ENCODE results near the gene PFKFB1.
A peak's percentile ranks its signal among the peaks of the same experiment; 100 is the strongest.
"Not testable (repeated sequence)": the region's sequence is repeated elsewhere in the genome, so short reads cannot be mapped to it uniquely, and the experiment has no call there.

The PFKFB1 gene

DNA sequence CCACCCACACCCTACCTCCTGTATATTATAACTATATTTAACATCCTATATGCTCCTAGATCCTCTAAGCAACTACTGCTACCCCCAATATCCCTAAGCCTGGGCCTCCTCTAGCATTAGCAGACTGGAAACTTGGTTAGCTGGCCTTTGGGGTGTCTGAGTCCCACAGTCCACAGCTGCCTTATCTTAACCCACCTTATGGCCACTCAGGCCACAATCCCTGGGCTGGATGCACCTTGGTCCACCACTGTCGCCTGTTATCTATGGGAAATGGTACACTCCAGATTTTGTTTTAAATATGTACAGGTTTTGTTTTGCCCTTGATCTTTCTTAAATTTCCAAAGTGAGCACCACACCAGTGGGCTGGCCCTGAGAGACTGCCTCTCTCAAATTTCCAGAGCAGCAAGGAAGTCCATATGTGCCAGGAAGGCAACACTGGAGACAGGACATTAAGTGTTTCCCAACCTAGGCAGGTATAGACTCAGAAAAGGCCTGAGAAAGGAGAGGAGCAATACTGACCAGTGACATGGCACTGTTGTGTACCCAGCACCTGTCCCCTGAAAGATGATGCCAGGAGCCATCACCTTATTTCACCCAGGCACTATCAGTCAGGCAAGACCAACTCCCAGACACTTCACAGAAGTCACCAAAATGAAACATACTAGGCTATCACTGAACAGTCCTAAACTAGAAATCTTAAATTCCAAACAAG, 921 bp downstream of the PFKFB1 start:
- no peak for DNase-seq

DNA sequence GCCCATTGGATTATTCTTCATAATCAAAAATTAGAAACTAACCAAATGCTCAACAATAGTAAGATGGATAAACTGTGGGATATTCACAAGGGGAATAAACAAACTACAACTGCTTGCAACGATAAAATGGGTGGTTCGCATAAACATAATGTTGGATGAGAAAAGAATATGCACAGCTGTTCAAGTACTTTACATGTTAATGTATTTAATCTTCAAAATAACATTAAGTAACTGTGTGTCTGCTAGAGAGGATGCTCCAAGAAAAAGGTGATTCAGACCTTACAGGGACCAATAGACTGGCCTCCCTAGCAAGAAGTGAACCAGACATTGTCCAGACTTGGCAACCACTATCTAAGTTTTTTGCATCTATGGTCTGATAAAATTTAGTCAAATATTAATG, 2.3 kb downstream of the PFKFB1 start:
- no peak for DNase-seq

DNA sequence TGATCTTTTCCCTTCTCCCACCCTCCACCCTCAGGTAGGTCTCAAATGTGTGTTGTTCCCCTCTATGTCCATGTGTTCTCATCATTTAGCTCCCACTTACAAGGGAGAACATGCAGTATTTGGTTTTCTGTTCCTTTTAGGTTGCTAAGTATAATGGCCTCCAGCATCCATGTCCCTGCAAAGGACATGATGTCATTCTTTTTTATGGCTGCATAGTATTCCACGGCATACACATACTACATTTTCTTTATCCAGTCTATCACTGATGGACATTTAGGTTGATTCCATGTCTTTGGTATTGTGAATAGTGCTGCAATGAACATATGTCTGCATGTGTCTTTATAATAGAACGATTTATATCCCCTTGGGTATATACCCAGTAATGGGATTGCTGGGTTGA, 10.7 kb downstream of the PFKFB1 start:
- DNase-seq: not testable (repeated sequence)

DNA sequence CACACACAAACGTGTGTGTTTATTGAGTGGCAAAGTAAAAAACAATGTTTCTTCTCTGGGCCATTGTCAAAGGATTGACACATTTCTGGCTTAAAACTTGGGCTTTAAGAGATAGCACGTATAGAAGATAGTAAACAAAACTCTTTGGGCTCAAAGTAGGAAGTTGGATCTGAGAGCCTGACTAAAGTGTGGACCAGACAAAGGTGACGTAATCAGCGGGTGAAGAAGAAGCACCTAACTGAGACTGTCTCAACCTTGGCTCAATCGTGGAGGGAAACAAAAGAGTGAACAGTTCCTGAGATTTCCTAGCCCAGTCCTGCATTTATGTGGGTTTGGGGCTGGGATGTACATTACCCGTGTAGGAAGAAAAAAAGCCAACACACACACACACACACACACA, 13.7 kb downstream of the PFKFB1 start:
- no peak for DNase-seq

DNA sequence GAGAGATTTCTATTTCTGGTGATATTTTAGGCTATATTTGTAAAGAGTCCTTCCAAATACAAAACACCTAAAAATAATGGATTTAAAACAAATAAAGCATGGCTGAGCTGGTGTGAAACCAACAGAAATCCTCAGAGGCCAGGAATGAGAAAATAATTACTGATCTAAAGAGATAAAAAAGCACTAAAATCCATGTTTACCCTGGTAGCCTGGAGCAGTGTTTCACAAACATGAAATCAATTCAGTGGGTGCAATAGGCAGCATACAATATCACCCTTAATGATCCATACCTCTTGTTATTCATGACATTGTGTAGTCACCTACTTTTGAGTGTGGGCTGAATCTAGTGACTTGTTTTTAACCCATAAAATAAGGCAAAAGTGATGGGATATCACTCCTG, 14.6 kb downstream of the PFKFB1 start:
- DNase-seq: no peak

DNA sequence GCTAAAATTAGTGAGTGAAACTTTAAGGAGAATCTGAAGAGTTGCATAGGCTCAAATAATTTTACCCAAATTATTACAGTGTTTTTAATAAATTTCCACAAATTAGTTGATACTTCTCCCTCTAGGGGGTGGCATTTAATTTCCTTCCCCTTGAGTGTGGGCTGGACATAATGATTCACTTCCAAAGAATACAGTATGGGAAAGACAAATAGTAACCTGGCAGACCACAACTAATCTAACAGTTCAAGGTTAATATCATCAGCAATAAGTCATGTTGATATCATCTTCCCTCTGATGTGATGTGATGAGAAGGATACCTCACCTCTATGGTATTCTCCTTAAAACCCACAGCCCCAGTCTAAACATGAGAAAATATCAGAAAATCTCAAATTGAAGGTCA, 15.5 kb downstream of the PFKFB1 start:
- no peak for DNase-seq

DNA sequence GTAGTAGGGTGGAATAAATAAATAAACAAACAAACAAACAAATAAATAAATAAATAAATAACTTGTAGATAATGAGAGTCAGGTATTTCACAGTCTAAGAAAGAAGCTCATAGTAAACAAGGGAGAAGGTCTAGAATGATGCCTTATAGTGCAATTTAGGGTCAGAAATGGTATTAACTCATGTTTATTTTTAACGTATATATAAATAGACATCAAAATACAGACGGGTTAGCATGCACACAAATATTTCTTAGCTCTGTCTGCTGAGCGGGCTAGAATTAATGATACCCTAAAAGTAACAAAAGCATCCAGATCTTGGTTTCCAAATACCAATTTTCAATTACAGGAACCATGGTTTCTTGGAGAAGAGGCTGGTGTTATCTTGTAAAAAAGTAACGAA, 16.6 kb downstream of the PFKFB1 start:
- no peak for DNase-seq

DNA sequence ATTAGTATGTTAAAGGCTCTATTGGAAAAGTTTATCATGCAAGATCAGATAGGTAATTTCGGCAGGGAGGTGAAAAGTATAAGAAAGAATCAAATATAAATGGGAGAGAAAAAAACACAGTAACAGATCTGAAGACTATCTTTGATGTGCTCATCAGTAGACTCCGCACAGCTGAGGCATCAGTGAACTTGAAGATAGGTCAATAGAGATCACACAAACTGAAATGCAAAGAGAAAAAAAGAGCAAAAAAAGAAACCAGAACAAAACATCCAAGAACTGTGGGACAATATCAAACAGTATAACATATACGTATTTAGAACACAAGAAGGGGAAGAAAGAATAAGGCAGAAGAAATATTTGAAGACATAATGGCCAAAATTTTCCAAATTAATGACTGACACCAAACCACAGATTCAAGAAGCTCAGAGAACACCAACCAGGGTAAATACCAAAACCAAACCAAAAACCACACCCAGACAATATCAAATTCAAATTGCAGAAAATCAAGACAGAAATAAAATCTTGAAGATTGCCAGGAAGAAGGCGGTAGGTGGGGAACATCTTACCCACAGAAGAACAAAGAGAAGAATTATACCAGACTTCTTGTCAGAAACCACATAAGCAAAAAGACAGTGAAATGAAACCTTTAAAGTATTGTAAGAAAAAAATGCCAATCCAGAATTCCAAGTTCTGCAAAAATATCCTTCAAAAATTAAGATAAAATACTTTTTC, 29.1 kb downstream of the PFKFB1 start:
- DNase-seq: peak; percentile 4

DNA sequence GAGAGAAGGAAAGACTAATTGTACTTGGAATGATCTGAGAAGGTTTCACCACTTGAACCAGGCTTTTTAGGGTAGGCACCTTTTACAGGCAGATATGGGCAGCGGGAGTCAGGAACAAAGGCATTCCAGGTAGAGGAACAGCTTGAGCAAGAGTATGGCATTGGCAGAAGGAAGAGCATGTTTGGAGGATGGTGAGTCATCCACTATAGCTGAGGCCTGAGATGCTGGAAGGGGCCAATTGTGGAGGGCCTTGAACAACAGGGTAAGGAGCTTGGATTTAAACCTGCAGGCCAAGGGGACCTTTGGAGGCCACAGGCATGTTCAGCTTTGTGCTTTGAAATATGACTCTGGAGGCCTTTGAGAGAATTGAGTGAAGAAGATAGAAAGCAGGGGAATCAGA, 32.2 kb downstream of the PFKFB1 start:
- no peak for DNase-seq

DNA sequence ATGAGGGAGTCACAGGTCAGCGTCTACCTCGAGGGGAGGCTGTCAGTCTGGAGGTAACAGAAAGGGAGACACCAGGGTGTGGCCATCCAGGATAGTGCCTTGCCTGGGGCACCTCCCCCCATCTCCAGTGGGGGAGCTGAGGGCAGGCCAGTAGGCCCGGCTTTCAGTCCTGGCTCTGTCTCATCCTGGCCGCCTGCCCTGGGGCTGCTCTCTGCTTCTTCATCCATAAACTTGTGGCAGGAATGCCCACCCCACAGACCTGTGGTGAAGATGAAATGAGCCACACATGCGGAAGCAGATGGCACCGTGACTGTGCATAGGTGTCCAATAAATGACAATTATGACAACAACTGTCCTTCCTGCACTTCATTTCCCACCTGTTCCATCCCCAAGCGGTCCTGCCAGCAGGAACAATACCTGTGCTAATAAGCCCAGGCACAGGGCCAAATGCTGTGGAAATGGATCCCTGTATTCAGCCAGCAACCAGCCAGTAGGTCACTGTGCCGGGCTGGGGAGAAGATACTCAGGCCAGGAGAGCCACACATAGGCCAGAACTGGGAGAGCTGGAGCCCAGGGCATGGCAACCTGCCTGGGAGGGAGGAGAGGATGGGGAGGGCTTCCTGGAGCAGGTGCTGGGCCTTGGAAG, 43.1 kb downstream of the PFKFB1 start:
- no peak for DNase-seq

DNA sequence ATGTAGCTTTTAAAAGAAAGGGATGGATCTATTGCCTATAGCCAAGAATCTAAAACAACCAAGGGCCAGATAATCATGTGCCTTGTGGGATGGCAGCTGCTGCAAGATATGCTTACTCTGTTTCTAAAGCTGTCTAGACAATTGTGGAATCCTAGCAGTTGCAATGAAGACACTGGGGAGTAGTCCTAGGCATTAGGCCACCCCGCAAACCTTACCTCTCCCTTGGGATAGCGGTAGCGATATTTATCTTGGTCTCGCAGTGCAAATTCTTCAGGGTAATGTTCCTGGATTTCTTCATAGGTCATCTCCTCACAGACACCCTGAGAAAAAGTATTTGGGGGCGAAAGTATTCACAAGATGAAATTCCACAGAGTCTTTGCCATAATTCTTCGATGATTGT, 48.8 kb downstream of the PFKFB1 start:
- DNase-seq: no peak

DNA sequence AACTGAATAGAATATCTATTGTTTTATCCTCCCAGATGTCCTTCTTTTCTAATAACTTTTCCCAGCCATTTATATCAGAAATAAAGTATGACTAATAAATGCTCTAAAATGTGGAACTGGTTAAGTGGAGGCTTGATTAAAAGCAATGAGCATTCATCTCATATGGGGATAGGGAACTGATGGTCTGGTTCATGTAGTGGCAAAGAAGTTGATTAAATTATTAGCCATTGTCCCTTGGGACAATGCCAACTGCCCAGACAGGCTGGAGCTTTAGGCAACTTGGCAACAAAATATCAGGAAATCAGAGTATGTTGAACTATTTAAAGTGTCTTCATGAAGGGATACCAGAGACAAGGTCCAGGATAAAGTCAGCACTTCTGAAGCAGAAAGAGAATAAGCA, 49.2 kb downstream of the PFKFB1 start:
- DNase-seq: no peak

DNA sequence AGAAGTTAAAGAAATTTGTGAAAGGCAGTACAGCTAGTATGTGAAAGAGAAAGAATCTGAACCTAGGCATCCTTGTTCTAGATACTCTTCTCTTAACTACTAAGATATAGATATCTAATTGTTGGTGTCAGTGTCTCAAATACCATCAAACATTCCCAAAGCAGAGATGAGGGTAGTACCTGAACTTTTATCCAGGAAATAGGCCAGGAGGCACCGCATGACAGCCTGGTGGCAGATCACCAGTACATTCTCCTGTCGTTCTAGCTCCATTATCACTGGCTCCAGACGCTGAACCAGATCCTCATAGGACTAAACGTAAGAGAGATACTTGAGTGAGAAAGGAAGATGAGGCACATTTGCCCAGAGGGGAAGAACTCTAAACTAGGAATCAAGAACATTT, 56.6 kb downstream of the PFKFB1 start:
- no peak for DNase-seq

DNA sequence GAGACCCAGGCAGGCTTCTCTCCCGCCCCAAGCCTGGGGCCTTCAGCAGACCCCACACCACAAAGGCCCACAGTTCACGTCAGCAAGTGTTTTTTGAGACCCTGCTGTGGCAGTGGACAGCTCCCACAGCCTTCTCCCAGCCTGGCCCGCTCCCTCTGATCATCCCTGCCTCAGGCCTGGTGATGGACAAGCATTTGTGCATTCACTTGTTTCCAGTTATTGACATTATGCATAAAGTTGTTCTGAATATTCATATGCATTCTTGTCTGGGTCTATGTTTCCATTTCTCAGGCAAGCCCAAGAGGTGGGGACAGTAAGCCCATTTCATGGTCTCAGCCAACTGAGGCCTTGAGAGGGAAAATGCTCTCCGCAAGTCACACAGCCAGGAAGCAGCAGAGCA, 58.7 kb downstream of the PFKFB1 start:
- DNase-seq: no peak

DNA sequence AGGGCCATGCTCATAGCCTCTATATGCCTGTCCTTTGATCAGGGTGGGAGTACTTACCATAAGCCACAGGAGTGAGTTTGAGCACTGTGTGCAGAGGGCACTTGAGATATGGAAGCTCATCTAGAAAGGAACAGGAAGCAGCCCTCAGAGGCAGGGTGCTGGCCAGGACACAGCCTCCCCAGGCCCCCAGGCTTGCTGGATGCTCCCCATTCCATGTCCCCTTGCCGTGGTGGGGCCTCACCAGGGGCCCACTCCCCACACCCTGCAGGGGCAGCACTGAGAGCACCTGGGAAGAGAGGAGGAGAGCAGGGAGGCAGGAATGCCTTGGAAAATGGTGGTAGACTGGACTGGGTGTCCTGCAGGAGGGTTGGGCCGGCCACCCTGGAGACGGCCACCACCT, 59.1 kb downstream of the PFKFB1 start:
- DNase-seq: no peak

DNA sequence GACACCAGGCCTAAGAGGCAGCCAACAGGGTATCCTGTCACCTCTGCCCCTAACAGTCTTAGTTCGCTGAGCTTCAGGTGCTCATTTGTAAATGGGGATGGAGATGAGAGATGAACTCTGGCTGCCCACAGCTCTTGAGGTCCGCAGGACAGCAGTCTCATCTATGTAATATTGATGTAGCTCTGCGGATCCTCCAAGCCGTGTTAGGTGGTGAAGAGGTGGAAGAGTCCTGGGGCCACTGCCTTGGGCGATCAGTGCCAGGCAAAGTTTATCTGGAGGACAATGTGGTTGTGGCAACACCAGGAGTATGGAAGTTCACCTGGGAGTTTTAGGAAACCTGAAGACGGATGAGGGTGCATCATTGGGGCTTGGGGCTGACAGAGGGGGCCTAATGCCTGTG, 59.9 kb downstream of the PFKFB1 start:
- no peak for DNase-seq

DNA sequence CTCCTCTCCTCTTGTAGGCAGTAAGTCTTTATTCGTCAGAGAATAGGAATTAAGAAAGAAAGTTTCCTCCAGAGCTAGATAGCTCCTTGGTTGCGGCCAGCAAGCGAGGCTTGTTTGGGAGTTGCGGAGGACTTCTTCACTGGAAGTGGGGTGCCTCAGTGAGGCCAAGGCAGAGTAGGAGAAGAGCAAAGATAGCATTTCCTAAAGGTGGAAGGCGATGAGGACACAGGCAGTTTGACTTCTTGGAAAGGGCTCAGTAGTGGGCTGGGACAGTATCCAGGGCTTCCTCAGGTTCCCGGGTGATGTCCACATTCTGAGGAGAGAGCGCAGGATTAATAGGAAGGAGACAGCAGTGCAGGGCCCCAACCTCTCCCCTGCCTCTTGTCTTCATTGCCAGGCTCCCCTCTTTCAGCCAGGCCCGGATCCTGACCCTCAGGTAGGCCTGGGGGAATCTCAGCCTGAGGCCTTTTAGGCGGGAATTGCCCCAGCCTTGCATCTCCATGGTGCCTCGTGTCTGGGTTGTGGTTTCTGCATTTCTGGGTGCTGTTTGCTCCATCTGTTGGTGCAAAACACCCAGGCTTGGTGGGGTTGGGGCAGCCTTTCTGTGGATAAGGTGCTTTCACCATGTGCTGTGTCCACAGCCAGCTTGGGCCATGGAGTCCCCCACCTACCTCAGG, 60.7 kb downstream of the PFKFB1 start:
- DNase-seq: no peak

DNA sequence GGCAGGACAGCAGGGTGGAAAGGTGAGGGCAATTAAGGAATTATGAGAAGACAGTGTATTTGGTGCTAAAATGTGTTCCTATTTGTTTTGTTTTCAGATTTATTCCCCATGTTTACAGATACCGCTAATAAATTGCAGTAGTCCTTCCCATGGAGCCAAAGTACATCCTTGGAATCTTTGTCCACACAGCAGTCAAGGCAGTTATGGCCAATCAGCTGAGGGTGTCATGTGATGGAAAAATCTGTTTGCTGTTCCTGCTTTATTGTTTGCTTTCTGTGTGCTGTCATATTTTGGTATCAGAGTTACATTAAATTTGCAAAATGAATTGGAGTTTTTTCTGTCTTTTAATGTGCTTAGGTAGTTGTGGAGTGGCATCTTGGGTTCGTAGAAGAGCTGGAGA, 62.9 kb downstream of the PFKFB1 start:
- no peak for DNase-seq

DNA sequence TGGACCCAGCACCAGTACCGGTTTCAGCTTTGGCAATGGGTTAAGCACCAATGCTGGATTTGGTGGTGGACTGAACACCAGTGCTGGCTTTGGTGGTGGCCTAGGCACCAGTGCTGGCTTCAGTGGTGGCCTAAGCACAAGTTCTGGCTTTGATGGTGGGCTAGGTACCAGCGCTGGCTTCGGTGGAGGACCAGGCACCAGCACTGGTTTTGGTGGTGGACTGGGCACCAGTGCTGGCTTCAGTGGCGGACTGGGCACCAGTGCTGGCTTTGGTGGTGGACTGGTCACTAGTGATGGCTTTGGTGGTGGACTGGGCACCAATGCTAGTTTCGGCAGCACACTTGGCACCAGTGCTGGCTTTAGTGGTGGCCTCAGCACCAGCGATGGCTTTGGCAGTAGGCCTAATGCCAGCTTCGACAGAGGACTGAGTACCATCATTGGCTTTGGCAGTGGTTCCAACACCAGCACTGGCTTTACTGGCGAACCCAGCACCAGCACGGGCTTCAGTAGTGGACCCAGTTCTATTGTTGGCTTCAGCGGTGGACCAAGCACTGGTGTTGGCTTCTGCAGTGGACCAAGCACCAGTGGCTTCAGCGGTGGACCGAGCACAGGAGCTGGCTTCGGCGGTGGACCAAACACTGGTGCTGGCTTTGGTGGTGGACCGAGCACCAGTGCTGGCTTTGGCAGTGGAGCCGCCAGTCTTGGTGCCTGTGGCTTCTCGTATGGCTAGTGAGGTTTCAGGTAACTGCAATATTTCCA, 63.5 kb downstream of the PFKFB1 start:
- no peak for DNase-seq

DNA sequence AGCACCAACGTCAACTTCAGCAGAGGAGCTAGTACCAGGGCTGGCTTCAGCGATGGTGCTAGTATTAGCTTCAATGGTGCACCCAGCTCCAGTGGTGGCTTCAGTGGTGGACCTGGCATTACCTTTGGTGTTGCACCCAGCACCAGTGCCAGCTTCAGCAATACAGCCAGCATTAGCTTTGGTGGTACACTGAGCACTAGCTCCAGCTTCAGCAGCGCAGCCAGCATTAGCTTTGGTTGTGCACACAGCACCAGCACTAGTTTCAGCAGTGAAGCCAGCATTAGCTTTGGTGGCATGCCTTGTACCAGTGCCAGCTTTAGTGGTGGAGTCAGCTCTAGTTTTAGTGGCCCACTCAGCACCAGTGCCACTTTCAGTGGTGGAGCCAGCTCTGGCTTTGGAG, 65.1 kb downstream of the PFKFB1 start:
- no peak for DNase-seq

DNA sequence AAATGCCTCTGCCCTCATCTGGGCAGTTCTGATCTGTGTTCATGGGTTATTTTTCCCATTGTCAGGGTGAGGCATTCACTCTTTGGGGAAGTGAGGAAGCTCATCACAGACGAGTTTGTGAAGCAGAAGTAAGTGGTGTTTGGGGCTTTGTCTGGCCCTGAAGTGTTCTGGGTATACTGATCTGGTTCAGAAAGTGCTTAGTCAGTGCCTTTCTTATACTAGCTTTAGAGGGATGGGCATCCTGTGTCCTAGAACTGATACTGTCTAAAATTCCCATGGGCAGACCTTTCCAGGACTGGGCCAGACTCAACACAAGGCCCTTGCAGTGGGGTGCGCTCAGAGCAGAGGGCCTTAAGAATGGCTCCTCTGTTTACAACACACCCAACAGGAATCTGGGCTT, 67.0 kb downstream of the PFKFB1 start:
- DNase-seq: no peak

DNA sequence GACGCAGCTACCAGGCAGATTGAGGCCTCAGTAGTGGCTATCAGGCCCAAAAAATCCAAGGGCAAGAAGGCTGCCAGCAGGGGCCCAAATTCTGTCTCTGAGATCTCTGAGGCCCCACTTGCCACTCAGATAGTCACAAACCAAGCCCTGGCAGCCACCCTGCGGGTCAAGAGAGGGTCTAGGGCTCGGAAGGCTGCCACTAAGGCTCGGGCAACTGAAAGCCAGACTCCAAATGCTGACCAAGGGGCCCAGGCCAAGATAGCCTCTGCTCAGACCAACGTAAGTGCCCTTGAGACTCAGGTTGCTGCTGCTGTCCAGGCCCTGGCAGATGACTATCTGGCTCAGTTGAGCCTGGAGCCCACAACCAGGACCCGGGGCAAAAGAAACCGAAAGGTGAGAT, 70.6 kb downstream of the PFKFB1 start:
- no peak for DNase-seq

DNA sequence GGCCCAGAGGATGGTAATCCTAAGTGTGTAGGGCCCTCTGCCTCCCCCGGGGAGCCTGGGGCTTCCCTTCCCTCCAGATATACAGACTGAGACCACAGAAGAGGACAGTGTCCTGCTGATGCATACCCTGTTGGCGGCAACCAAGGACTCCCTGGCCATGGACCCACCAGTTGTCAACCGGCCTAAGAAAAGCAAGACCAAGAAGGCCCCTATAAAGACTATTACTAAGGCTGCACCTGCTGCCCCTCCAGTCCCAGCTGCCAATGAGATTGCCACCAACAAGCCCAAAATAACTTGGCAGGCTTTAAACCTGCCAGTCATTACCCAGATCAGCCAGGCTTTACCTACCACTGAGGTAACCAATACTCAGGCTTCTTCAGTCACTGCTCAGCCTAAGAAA, 71.4 kb downstream of the PFKFB1 start:
- no peak for DNase-seq
